ENCODE data around the gene APIP.
"Not testable (repeated sequence)": the region's sequence is repeated elsewhere in the genome, so short reads cannot be mapped to it uniquely, and the experiment has no call there.

Gene APIP

GRCh38 chr11:34926831-34927132, 10.6 kb upstream of the APIP start:
- in situ Hi-C loops (cut with HindIII; ENCODE audit: low sequenced_read_pairs), result loop anchor here (5.0 to 10.0 kb wide), 5 partner anchors 58 to 461 kb away; no protein-coding TSS in a partner anchor

- in situ Hi-C loops (cut with HindIII; ENCODE audit: low sequenced_read_pairs), result loop anchor here (5.0 to 10.0 kb wide), 5 partner anchors 59 to 461 kb away; no protein-coding TSS in a partner anchor
These were observed 10.1 kb upstream of the APIP start for GRCh38 chr11:34926101-34926830.

GRCh38 chr11:34924714-34925113, 8.5 kb upstream of the APIP start:
- in situ Hi-C loops (cut with HindIII; ENCODE audit: low sequenced_read_pairs), result loop anchor here (5.0 to 10.0 kb wide), 5 partner anchors 60 to 463 kb away; no protein-coding TSS in a partner anchor

- in situ Hi-C loops (cut with HindIII; ENCODE audit: low sequenced_read_pairs), result loop anchor here (10.0 kb wide), 1 partner anchor 64 kb away; no protein-coding TSS in a partner anchor
These were observed 5.0 kb upstream of the APIP start for GRCh38 chr11:34921156-34921555.

- in situ Hi-C loops (cut with HindIII; ENCODE audit: low sequenced_read_pairs), result no loop called here
These were observed 928 bp upstream of the APIP start for GRCh38 chr11:34916843-34917770.

GRCh38 chr11:34915136-34916014, 804 bp downstream of the APIP start:
- in situ Hi-C loops (cut with HindIII; ENCODE audit: low sequenced_read_pairs), result no loop called here

GRCh38 chr11:34913556-34913955, 2.6 kb downstream of the APIP start:
- in situ Hi-C loops (cut with HindIII; ENCODE audit: low sequenced_read_pairs), result not testable (repeated sequence)

- in situ Hi-C loops (cut with HindIII; ENCODE audit: low sequenced_read_pairs), result no loop called here
These were observed 4.5 kb downstream of the APIP start for GRCh38 chr11:34911676-34912075.

GRCh38 chr11:34910817-34911216, 5.4 kb downstream of the APIP start:
- in situ Hi-C loops (cut with HindIII; ENCODE audit: low sequenced_read_pairs), result no loop called here

GRCh38 chr11:34909955-34910354, 6.2 kb downstream of the APIP start:
- in situ Hi-C loops (cut with HindIII; ENCODE audit: low sequenced_read_pairs), result no loop called here

- in situ Hi-C loops (cut with HindIII; ENCODE audit: low sequenced_read_pairs), result no loop called here
These were observed 6.8 kb downstream of the APIP start for GRCh38 chr11:34909415-34909814.

GRCh38 chr11:34907934-34908593, 8.1 kb downstream of the APIP start:
- in situ Hi-C loops (cut with HindIII; ENCODE audit: low sequenced_read_pairs), result no loop called here

GRCh38 chr11:34905666-34906065, 10.5 kb downstream of the APIP start:
- in situ Hi-C loops (cut with HindIII; ENCODE audit: low sequenced_read_pairs), result no loop called here

- in situ Hi-C loops (cut with HindIII; ENCODE audit: low sequenced_read_pairs), result no loop called here
These were observed 11.7 kb downstream of the APIP start for GRCh38 chr11:34904421-34904955.

GRCh38 chr11:34899633-34900016, 16.6 kb downstream of the APIP start:
- in situ Hi-C loops (cut with HindIII; ENCODE audit: low sequenced_read_pairs), result loop anchor here (25.0 kb wide), 1 partner anchor 312 kb away; no protein-coding TSS in a partner anchor

GRCh38 chr11:34898474-34898873, 17.7 kb downstream of the APIP start:
- in situ Hi-C loops (cut with HindIII; ENCODE audit: low sequenced_read_pairs), result loop anchor here (25.0 kb wide), 1 partner anchor 311 kb away; no protein-coding TSS in a partner anchor

- in situ Hi-C loops (cut with HindIII; ENCODE audit: low sequenced_read_pairs), result loop anchor here (25.0 kb wide), 1 partner anchor 310 kb away; no protein-coding TSS in a partner anchor
These were observed 18.9 kb downstream of the APIP start for GRCh38 chr11:34897171-34897870.

GRCh38 chr11:34896191-34896590, 20.0 kb downstream of the APIP start:
- in situ Hi-C loops (cut with HindIII; ENCODE audit: low sequenced_read_pairs), result loop anchor here (25.0 kb wide), 1 partner anchor 309 kb away; no protein-coding TSS in a partner anchor

- in situ Hi-C loops (cut with HindIII; ENCODE audit: low sequenced_read_pairs), result loop anchor here (25.0 kb wide), 1 partner anchor 306 kb away; no protein-coding TSS in a partner anchor
These were observed 22.8 kb downstream of the APIP start for GRCh38 chr11:34893416-34893815.

Measured in endothelial cell of hepatic sinusoid (primary cell).